GM23248 (cell line): ENCODE results near the gene PRKD1. TPM values are rescaled to one million over a fixed set of nuclear protein-coding genes. Genes with fewer than 3 reads are reported as not detected.

Source experiments
- DNase-seq: peaks from one replicate; pipeline ENCODE4 v3.0.0-alpha.2; 2015
- H2AFZ ChIP-seq: fragments of 200-600 bp; sonication (generic); 2 replicates; pipeline ENCODE4 v1.6.1; 2016; ENCODE audit warnings: antibody characterized with exemption
- H3F3A ChIP-seq: fragments of 200-600 bp; sonication (generic); 2 replicates; pipeline ENCODE4 v1.6.1; 2016; ENCODE audit warnings: mild to moderate bottlenecking, antibody characterized with exemption, mixed run types; ENCODE audit not compliant: insufficient read depth
- H3K27ac ChIP-seq: fragments of 200-600 bp; sonication (generic); 2 replicates; pipeline ENCODE4 v1.5.1; 2016; ENCODE audit warnings: mild to moderate bottlenecking
- H3K27me3 ChIP-seq: fragments of 200-600 bp; sonication (generic); replicated peaks from 2 replicates; pipeline ENCODE4 v1.6.1; 2016; ENCODE audit warnings: mild to moderate bottlenecking; ENCODE audit not compliant: insufficient read depth
- H3K36me3 ChIP-seq: fragments of 200-600 bp; sonication (generic); 2 replicates; pipeline ENCODE4 v1.6.1; 2016; ENCODE audit warnings: low read depth, mild to moderate bottlenecking
- H3K4me1 ChIP-seq: fragments of 200-600 bp; sonication (generic); 2 replicates; pipeline ENCODE4 v1.6.1; 2016; ENCODE audit warnings: mild to moderate bottlenecking; ENCODE audit not compliant: insufficient read depth
- H3K4me2 ChIP-seq: fragments of 200-600 bp; sonication (generic); one replicate; pipeline ENCODE4 v1.6.1; 2016; ENCODE audit warnings: mild to moderate bottlenecking; ENCODE audit not compliant: unreplicated experiment
- H3K4me3 ChIP-seq: fragments of 200-600 bp; sonication (generic); 2 replicates; pipeline ENCODE4 v1.5.1; 2016; ENCODE audit warnings: mild to moderate bottlenecking
- H3K79me2 ChIP-seq: fragments of 200-600 bp; sonication (generic); 2 replicates; pipeline ENCODE4 v1.6.1; 2016; ENCODE audit warnings: mild to moderate bottlenecking; ENCODE audit not compliant: insufficient read depth
- H3K9ac ChIP-seq: fragments of 200-600 bp; sonication (generic); 2 replicates; pipeline ENCODE4 v1.6.1; 2016; ENCODE audit warnings: mild to moderate bottlenecking
- H3K9me2 ChIP-seq: fragments of 200-600 bp; sonication (generic); 2 replicates; pipeline ENCODE4 v1.6.1; 2016; ENCODE audit warnings: mixed run types, mild to moderate bottlenecking, moderate library complexity; ENCODE audit not compliant: insufficient read depth
- H3K9me3 ChIP-seq: fragments of 200-600 bp; sonication (generic); one replicate; pipeline ENCODE4 v1.6.1; 2017; ENCODE audit warnings: low read depth
- H4K20me1 ChIP-seq: fragments of 200-600 bp; sonication (generic); 2 replicates; pipeline ENCODE4 v1.6.0; 2016; ENCODE audit not compliant: insufficient read depth
- EZH2 ChIP-seq: fragments of 200-600 bp; sonication (generic); IDR thresholded peaks from 2 replicates; pipeline ENCODE4 v1.6.1; 2018; ENCODE audit warnings: antibody characterized with exemption, mild to moderate bottlenecking; ENCODE audit not compliant: insufficient read depth, poor library complexity, severe bottlenecking
- EZH2phosphoT487 ChIP-seq: fragments of 200-600 bp; sonication (generic); IDR thresholded peaks from 2 replicates; pipeline ENCODE4 v1.6.1; 2018; ENCODE audit warnings: antibody characterized with exemption, moderate library complexity, mild to moderate bottlenecking, low read depth; ENCODE audit not compliant: insufficient read depth
- WGBS, 2 experiments: methylation state at CpG; one replicate each; pipeline ENCODE4 v1.1.6; 2015 to 2017; ENCODE audit warnings: low lambda C conversion rate in 2 of 2, low coverage in 1 of 2; ENCODE audit errors: missing lambda C conversion rate in 2 of 2; 5-methylcytosine and 5-hydroxymethylcytosine counted together
- in situ Hi-C: fragments of 300-500 bp; cut with MboI; formaldehyde crosslinking; loops from 2 replicates; pipeline ENCODE4 v1.15.0; 2020
- polyA plus RNA-seq: library from polyadenylated mRNA; unstranded; fragments of >200 nt; fragmentation: Nextera tagmentation; extraction: Ambion mirVana; gene quantifications from 2 replicates; pipeline ENCODE4 v1.2.1, GENCODE V29; 2016
- total RNA-seq: library from RNA; depleted of rRNA; stranded (reverse); fragments of >200 nt; shearing (Covaris generic); gene quantifications from 2 replicates; pipeline ENCODE4 v1.2.3, GENCODE V29; 2014

The PRKD1 gene
- total and polyA plus RNA-seq, 2 experiments from 2014 or later: 24.2 to 30.7 TPM

- no peak for DNase-seq
- Histone ChIP-seq H3K79me2 (no peaks in the 10 kb centered on the region), H3K36me3 (peaks cover 21% of the 10 kb centered on the region; the same call in 1 of the 2 replicates), H3K27ac (no peak overlapping the region), H3K9ac (no peak overlapping the region), H3K27me3 (no peaks in the 10 kb centered on the region), H3K4me3 (no peak overlapping the region), H3K4me2 (no peak overlapping the region), H3K4me1 (peaks cover 15% of the 10 kb centered on the region), H4K20me1 (no peaks in the 10 kb centered on the region), H3K9me2 (no peaks in the 10 kb centered on the region; the same call in 1 of the 2 replicates), H2AFZ (no peak overlapping the region), H3F3A (peaks cover 18% of the 10 kb centered on the region), H3K9me3 (no peaks in the 10 kb centered on the region)
- in situ Hi-C loops: no loop called here
- no peak for TF ChIP-seq EZH2
- TF ChIP-seq EZH2phosphoT487: no peak
Measured at GRCh38 chr14:29652571-29652970, 275.1 kb downstream of the PRKD1 start.

- Histone ChIP-seq H3K4me1 (peaks cover 15% of the 10 kb centered on the region), H3K27me3 (no peaks in the 10 kb centered on the region), H4K20me1 (no peaks in the 10 kb centered on the region), H3K79me2 (no peaks in the 10 kb centered on the region), H3F3A (peaks cover 12% of the 10 kb centered on the region), H3K9me3 (no peaks in the 10 kb centered on the region), H3K4me3 (no peak overlapping the region), H3K27ac (no peak overlapping the region), H3K36me3 (peaks cover 23% of the 10 kb centered on the region; the same call in 1 of the 2 replicates), H3K4me2 (no peak overlapping the region), H3K9ac (no peak overlapping the region), H2AFZ (no peak overlapping the region), H3K9me2 (no peaks in the 10 kb centered on the region; the same call in 1 of the 2 replicates)
- in situ Hi-C loops: no loop called here
- TF ChIP-seq EZH2phosphoT487 (no peak), EZH2 (no peak)
- no peak for DNase-seq
- WGBS, 2 experiments: 99% methylated on average over 4 of the region's 4 CpGs
Measured at GRCh38 chr14:29650554-29651269, 276.9 kb downstream of the PRKD1 start.

DNA sequence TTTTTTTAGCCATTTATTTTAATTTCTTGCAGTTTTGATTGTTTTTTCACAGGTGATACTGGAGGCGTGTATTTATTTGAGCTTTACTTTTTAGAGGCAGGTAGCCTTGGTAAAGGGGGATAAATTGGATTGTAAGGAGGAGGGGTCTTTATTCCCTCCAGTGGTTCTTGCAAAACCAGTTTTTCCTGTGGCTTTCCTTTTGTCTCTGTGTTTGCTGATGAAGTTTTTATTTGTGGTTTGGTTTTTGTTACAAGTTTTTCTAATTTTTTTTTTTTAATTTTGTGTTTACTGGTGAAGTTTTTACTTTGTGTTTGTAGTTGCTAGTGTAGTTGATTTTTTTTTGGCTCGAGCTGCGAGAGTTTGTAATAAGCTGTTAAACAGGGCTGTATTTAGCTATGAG, 278.5 kb downstream of the PRKD1 start:
- Histone ChIP-seq H3K4me3 (no peak overlapping the region), H3K9me2 (no peaks in the 10 kb centered on the region; the same call in 1 of the 2 replicates), H3K79me2 (no peaks in the 10 kb centered on the region), H3F3A (peaks cover 1% of the 10 kb centered on the region; the same call in 1 of the 2 replicates), H3K9me3 (no peaks in the 10 kb centered on the region), H3K4me2 (no peak overlapping the region), H3K27ac (no peak overlapping the region), H3K4me1 (peaks cover 1% of the 10 kb centered on the region), H3K9ac (no peak overlapping the region), H4K20me1 (no peaks in the 10 kb centered on the region), H2AFZ (no peak overlapping the region), H3K27me3 (no peaks in the 10 kb centered on the region), H3K36me3 (peaks cover 23% of the 10 kb centered on the region; the same call in 1 of the 2 replicates)
- in situ Hi-C loops: no loop called here
- DNase-seq: no peak
- no peak for TF ChIP-seq EZH2
- TF ChIP-seq EZH2phosphoT487: no peak
- WGBS, 2 experiments: 96 to 98% methylated on average over 3 of the region's 3 CpGs

GRCh38 chr14:29648045-29648444, 279.6 kb downstream of the PRKD1 start:
- Histone ChIP-seq H3K27me3 (no peaks in the 10 kb centered on the region), H3K9me2 (no peaks in the 10 kb centered on the region; the same call in 1 of the 2 replicates), H3K4me1 (peaks cover 11% of the 10 kb centered on the region), H3K79me2 (no peaks in the 10 kb centered on the region), H3K4me3 (no peak overlapping the region), H3K9me3 (no peaks in the 10 kb centered on the region), H3K9ac (no peak overlapping the region), H3K36me3 (peaks cover 23% of the 10 kb centered on the region; the same call in 1 of the 2 replicates), H3K27ac (no peak overlapping the region), H3K4me2 (no peak overlapping the region), H3F3A (peaks cover 8% of the 10 kb centered on the region; the same call in 1 of the 2 replicates), H2AFZ (no peak overlapping the region), H4K20me1 (no peaks in the 10 kb centered on the region)
- TF ChIP-seq EZH2: no peak
- no peak for TF ChIP-seq EZH2phosphoT487
- in situ Hi-C loops: no loop called here
- DNase-seq: peak; percentile 43

DNA sequence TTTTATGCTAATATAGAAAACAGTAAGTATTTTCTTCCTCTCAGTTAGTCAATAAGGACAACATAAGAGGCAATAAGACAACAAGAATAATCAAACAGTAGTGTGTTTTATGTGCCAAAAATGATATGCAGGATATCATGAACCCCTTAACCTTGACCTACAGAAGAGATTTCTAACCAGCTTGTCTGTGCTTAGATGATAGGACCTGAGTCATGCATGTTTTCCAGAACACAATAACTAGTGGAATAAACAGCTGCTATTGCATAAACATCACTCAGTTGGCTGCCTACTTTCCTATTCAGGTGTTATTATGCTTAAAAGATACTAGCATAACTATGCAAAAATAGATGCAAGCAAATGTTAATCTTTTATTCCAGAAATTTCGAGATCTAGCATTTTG, 282.5 kb downstream of the PRKD1 start:
- no peak overlapping the region for H3K4me2 ChIP-seq
- no peak for TF ChIP-seq EZH2phosphoT487
- no peak for TF ChIP-seq EZH2
- H3F3A ChIP-seq: peaks cover 8% of the 10 kb centered on the region; the same call in 1 of the 2 replicates
- no peak overlapping the region for H3K27ac ChIP-seq
- H3K27me3 ChIP-seq: no peaks in the 10 kb centered on the region
- no peaks in the 10 kb centered on the region for H4K20me1 ChIP-seq
- H3K9me2 ChIP-seq: no peaks in the 10 kb centered on the region
- H3K4me3 ChIP-seq: no peak overlapping the region
- H3K9ac ChIP-seq: no peak overlapping the region
- in situ Hi-C loops: no loop called here
- H3K36me3 ChIP-seq: peaks cover 23% of the 10 kb centered on the region; the same call in 1 of the 2 replicates
- peaks cover 13% of the 10 kb centered on the region for H3K4me1 ChIP-seq
- 90 to 93% methylated on average over 1 of the region's 1 CpG for WGBS, 2 experiments
- no peaks in the 10 kb centered on the region for H3K9me3 ChIP-seq
- H3K79me2 ChIP-seq: no peaks in the 10 kb centered on the region
- no peak overlapping the region for H2AFZ ChIP-seq
- DNase-seq: no peak
